Lung (tissue), 12 donors: ENCODE measurements around the gene VSTM5. TPM values are rescaled to one million over a fixed set of nuclear protein-coding genes. Genes with fewer than 3 reads are reported as not detected.

ENCODE experiments used
- ATAC-seq: fragments of 200-7000 bp; cut with Tn5 transposase; one replicate; pipeline ENCODE4 v1.9.1; 2020; ENCODE audit warnings: moderate number of reproducible peaks; ENCODE audit not compliant: insufficient read depth, low FRiP score
- DNase-seq, 3 donors: peaks; one replicate each; pipeline ENCODE4 v3.0.0-alpha.2; 2013 to 2017
- H3K27ac ChIP-seq, 2 donors: one replicate each; pipeline ENCODE4 v1.5.1; 2013; ENCODE audit warnings: mild to moderate bottlenecking in 2 of 2, moderate library complexity in 2 of 2, control low read depth in 1 of 2, inconsistent platforms in 1 of 2, low read depth in 1 of 2, low read length in 1 of 2
- H3K27me3 ChIP-seq, 3 donors: one replicate each; pipeline ENCODE4 v1.5.1; 2013; ENCODE audit warnings: low read length in 2 of 3; ENCODE audit not compliant: control insufficient read depth in 3 of 3, insufficient read depth in 3 of 3
- H3K36me3 ChIP-seq, 4 donors: one replicate each; pipeline ENCODE4 v1.5.1; 2013; ENCODE audit warnings: low read length in 4 of 4, mild to moderate bottlenecking in 1 of 4, moderate library complexity in 1 of 4; ENCODE audit not compliant: control insufficient read depth in 4 of 4, insufficient read depth in 4 of 4
- H3K4me1 ChIP-seq, 5 donors: one replicate each; pipeline ENCODE4 v1.5.1; 2013; ENCODE audit warnings: low read length in 5 of 5, mild to moderate bottlenecking in 2 of 5, moderate library complexity in 1 of 5; ENCODE audit not compliant: control insufficient read depth in 5 of 5, insufficient read depth in 5 of 5
- H3K4me3 ChIP-seq: one replicate; pipeline ENCODE4 v1.5.1; 2013; ENCODE audit warnings: mild to moderate bottlenecking, control low read depth, moderate library complexity
- H3K9ac ChIP-seq, 2 donors: one replicate each; pipeline ENCODE4 v1.5.1; 2013; ENCODE audit warnings: low read length in 2 of 2, control low read depth in 1 of 2; ENCODE audit not compliant: insufficient read depth in 1 of 2
- H3K9me3 ChIP-seq, 4 donors: one replicate each; pipeline ENCODE4 v1.5.1; 2013; ENCODE audit warnings: low read length in 3 of 4, mild to moderate bottlenecking in 1 of 4, moderate library complexity in 1 of 4; ENCODE audit not compliant: control insufficient read depth in 4 of 4, insufficient read depth in 3 of 4
- WGBS, 2 donors: extraction: QIAGEN DNeasy Blood & Tissue Kit; methylation state at CpG; one replicate each; pipeline ENCODE4 v1.1.7; 2013; 5-methylcytosine and 5-hydroxymethylcytosine counted together
- polyA plus RNA-seq, 2 donors: library from polyadenylated mRNA; stranded (reverse); fragments of 200-250 nt; gene quantifications; one replicate each; pipeline ENCODE4 v1.2.1, GENCODE V29; 2013
- total RNA-seq, 2 donors: library from RNA; depleted of rRNA in 1 of 2; stranded (reverse); fragments of >200 nt in 1 of 2; gene quantifications; one replicate each; pipeline ENCODE4 v1.2.1, GENCODE V29; 2014 to 2021
- TF ChIP-seq, protein P1 (sequence below): IDR thresholded peaks from 2 replicates; pipeline ENCODE4 v1.5.1; 2012; ENCODE audit warnings: mild to moderate bottlenecking; ENCODE audit errors: control extremely low read depth, extremely low read depth
- donor health status: control.
- donor health status: control.
- donor health status: Bipolar disorder and iron deficiency.
- donor health status: healthy.
- donor health status: DM: yes; HTN: yes; CAD: no.

Gene VSTM5
- total and polyA plus RNA-seq, 4 donors = 0.08 to 0.58 (median 0.25) TPM

DNA sequence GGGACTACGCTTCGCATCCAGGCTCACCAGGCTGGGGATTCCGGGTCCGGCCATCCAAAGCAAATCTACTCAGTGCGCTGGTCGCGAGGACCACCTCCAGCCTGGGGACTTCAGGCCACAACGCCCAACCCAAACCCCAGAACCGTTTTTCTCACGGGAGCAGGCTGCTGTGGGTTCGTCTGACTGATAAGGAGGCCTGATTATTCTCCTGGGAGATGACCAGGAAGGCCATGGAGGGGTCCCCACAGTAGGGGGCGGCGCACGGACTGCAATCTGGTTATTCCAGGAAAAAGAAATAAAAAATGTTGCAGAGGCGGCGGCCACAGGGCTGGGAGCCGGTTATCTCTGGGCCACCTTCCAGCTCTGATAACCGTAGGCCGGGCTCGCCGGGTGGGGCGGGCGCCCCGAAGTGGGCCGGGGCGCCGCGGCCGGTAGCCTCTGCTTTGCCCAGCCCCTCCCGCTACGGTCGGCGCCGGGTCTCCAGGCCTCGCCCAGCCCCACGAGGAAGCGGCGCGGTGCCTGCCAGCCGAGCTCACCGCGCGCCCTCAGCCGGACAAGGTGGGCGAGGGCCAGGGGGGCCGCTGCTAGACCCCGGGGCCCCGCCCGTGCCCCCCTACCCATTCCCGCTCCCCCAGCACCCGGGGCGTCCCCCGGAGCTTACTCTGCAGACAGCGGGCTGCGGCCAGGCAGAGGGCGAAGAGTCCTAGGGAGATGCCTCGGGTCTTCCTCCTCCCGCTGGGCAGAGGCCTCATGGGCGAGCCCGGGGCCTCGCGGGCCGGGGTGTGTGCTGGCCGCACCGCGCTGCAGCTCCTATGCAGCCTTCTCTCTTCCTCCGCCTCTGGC, 446 bp downstream of the VSTM5 start:
- WGBS, 2 donors = 11 to 15% methylated on average over 50 to 67 of the region's 67 CpGs
- H3K27ac ChIP-seq = no peak overlapping the region
- DNase-seq = peak; percentile 40 to 42 (median 41)
- no peaks in the 10 kb centered on the region for H3K36me3 ChIP-seq
- no peak overlapping the region for H3K4me3 ChIP-seq
- peak overlapping the region; percentile 13 to 37 for H3K9ac ChIP-seq
- ATAC-seq = peak; percentile 59
- no peaks in the 10 kb centered on the region for H3K27me3 ChIP-seq
- peaks cover 0 to 5% (median 0%) of the 10 kb centered on the region in 5 donors for H3K4me1 ChIP-seq
- H3K9me3 ChIP-seq = no peaks in the 10 kb centered on the region
- TF ChIP-seq, protein P1, sequence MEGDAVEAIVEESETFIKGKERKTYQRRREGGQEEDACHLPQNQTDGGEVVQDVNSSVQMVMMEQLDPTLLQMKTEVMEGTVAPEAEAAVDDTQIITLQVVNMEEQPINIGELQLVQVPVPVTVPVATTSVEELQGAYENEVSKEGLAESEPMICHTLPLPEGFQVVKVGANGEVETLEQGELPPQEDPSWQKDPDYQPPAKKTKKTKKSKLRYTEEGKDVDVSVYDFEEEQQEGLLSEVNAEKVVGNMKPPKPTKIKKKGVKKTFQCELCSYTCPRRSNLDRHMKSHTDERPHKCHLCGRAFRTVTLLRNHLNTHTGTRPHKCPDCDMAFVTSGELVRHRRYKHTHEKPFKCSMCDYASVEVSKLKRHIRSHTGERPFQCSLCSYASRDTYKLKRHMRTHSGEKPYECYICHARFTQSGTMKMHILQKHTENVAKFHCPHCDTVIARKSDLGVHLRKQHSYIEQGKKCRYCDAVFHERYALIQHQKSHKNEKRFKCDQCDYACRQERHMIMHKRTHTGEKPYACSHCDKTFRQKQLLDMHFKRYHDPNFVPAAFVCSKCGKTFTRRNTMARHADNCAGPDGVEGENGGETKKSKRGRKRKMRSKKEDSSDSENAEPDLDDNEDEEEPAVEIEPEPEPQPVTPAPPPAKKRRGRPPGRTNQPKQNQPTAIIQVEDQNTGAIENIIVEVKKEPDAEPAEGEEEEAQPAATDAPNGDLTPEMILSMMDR = no peak

DNA sequence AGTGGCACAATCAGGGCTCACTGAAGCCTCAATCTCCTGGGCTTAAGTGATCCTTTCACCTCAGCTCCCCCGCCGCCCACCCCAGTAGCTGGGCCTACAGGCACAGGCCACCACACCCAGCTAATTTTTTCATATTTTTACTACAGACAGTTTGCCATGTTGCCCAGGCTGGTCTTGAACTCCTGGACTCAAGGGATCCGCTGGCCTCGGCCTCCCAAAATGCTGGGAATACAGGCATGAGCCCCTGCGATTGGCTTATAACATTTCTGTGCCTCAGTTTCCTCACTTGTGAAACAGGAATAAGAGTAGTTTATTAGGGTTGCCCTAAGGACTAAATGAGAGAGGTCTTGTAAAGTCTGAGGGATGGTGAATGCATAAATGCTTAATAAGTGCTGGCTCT, 1.2 kb downstream of the VSTM5 start:
- no peaks in the 10 kb centered on the region for H3K27me3 ChIP-seq
- H3K27ac ChIP-seq = no peak overlapping the region
- H3K36me3 ChIP-seq = no peaks in the 10 kb centered on the region
- H3K9ac ChIP-seq = no peak overlapping the region
- no peaks in the 10 kb centered on the region for H3K9me3 ChIP-seq
- WGBS, 2 donors = 96 to 98% methylated on average over 5 of the region's 5 CpGs
- TF ChIP-seq, protein P1 = no peak
- peaks cover 0 to 5% (median 0%) of the 10 kb centered on the region in 5 donors for H3K4me1 ChIP-seq
- DNase-seq = no peak
- ATAC-seq = no peak
- no peak overlapping the region for H3K4me3 ChIP-seq

DNA sequence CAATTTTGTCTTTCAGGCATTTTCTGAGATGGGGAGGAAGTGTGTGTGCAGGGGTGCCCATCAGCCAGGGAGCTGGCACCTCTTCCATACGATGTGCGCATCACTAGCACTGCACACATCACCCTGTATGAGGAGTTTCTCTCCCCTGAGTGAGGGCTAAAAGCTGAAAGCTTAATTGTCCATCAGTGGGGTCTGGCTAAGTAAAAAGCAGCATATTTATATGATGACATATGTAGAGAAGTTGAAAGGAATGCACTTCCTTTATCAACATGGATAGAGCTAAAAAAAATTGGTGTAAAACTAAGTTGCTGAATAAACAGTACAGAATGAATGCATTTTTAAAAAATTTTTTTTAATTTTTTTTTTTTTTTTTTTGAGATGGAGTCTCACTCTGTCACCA, 4.0 kb downstream of the VSTM5 start:
- Histone ChIP-seq H3K4me3 (no peak overlapping the region), H3K4me1 (peaks cover 0 to 5% (median 0%) of the 10 kb centered on the region in 5 donors), H3K9me3 (no peaks in the 10 kb centered on the region), H3K27me3 (no peaks in the 10 kb centered on the region), H3K9ac (no peak overlapping the region), H3K27ac (no peak overlapping the region), H3K36me3 (no peaks in the 10 kb centered on the region)
- DNase-seq (peak in 1 of 3 donors; percentile 9), ATAC-seq (no peak)
- 81 to 87% methylated on average over 2 of the region's 2 CpGs for WGBS, 2 donors
- TF ChIP-seq, protein P1 = no peak
